Stimulated activated CD4-positive, alpha-beta T cell treated with anti-CD3 and anti-CD28 coated beads, Interleukin-15, amount 100 ng/mL, for 24 hours (primary cell): ENCODE results near the gene KLF13.

Experiments
- DNase-seq: peaks from one replicate; pipeline ENCODE4 v3.0.0-alpha.2; 2020

KLF13 gene

DNA sequence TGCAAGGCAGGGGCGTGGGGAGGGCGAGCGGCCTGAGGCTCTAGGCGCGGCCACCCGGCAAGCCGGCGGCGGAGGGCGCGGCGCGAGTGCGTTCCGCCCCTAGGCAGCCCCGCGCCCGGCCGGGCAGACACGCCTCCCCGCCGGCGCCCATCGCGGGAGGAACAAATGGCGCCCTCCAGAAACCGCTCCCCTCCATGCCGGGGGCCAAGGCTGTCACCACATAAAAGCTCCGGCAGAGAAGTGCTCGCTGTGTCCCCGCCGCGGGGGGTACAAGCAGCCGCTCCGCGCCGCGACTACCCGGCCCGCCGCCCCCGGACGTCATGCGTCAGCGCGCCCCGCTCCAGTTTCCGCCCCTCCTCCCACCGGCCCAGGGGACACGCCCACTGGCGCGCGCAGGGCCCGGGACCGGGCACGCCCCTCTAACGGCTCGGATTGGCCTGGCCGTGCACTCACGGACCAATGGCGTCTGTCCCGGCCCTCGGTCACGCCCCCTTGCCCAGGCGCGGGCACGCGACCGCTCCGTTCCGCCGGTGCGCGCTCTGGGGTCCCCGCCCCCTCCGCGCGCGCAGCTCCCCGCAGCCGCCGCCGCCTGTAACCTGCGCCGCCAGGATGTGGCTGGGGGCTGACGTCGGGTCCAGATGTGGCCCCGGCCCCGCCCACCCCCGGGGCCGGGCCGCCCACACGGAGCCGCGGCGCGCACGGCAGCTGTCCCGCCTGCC is at the start of gene KLF13:
TSS of gene KLF13 (plus strand) at position 680 of the 719 bp plus-strand sequence. CDS start 378 bp downstream, outside the sequence.
- peak; percentile 99 for DNase-seq

DNA sequence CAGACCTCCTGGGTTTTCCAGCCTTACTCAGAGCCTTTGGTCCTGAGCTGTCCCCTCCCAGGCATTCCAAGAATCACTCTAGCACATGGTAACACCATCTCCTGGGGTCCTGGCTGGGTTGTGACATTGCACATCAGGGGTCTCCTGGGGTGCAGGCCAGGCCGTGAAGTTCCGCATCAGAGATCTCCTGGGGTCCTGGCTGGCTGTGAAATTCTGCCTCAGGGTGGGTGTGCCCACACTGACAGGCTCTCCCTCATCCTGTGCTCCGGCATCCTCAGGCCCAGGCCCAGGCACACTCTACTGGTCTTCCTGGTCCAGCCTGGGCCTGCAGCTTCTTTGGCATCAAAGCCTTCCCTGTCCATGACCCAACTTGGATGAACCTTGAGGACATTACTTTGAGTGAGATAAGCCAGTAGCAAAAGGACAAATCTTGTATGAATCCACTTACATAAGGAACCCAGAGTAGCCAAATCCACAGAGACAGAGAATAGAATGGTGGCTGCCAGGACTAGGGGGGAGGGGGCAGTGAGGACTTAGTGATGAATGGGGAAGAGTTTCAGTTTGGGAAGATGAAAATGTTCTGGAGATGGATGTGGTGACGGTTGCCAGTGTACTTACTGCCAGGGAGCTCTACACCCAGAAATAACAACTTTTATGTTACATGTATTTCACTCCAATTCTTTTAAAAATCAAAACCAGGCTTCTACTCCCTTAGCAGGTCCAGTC is 49.1 kb upstream of the KLF13 start:
- no peak for DNase-seq

DNA sequence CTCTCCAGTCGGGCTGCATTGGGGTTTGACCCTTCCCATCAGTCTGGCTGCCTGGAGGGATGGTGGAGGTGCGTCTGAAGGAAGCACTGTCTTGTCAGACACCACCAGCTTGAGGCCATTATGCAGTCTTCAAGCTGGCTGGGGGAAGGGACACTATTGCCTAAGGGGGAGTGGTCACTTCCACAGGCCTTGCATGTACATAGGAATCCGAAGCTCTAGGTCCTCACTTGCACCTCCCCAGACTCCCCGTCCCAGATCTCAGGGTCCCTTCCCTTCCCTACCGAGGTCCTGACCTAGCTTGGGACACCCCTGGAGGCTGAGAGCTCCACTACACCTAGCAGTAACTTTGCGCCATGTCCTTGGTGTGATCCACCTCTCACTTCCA is 48.6 kb upstream of the KLF13 start:
- no peak for DNase-seq

DNA sequence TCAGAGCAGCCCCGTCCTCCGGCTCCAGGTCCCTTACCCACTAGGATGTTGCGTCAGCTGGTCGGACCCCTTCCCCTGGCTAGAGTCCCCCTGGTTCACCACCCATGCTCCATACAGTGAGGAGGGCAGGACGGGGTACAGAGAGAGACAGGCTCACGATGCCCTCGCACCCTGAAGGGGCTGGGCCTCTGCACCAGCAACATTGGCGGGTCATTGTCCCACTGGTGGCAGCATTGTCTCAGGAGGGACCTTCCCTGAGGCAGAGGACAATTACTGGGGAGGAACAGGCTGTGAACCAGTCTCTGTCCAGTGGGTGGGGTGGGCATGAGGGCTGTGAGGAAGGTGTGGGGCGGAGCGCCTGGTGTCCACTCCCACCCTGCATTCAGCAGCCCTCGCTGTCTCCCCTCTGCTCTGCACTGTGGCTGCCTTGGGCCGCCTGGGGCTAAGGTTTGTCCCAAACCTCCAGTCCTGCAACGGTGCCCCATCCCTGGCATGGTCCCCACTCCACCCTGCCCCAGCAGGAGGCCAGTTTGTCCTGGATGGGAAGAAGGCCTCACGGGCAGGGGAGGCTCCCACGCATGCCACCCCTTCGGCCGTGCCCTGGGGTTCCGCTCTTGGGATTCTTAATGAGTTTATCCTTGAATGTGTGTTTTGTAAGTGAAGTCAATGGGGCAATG is 48.0 kb upstream of the KLF13 start:
- no peak for DNase-seq

DNA sequence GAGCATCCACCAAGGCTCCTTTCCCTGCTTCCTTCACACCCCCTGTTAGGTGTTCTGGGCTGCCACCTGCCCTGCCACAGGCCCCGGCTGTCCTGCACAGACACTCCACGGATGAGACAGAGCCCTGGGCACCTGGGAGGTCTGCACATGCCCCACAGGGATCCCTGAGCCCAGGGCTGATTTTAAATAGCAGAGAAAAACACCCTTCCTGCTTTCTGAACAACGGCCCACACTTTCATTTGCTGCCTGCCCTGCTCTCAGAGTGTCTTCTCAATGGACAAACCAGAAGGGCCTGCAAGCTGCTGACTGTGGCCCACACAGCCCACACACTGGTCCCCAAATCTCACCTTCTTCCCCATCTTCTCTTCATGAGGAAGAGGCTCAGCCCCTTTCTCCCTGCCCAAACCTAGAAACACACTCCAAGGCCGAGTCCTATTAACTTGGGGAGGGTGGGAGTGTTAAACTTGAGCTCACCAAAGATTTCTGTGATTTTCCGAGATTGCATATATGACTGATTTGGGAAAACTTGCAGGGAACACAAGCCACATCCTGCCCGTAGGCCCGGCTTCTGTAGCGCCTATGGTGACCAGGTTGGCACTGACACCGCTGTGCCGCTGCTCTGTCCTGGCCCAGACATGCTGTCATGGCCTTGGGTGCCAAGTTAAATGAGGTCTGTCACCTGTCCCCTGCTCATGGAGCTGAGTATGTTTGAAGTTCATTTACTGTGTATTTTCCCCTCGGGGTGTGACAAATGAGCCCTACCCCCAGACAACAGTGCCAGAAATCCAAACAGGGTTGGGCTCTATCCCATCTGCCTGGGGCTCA is 47.2 kb upstream of the KLF13 start:
- DNase-seq, result no peak

DNA sequence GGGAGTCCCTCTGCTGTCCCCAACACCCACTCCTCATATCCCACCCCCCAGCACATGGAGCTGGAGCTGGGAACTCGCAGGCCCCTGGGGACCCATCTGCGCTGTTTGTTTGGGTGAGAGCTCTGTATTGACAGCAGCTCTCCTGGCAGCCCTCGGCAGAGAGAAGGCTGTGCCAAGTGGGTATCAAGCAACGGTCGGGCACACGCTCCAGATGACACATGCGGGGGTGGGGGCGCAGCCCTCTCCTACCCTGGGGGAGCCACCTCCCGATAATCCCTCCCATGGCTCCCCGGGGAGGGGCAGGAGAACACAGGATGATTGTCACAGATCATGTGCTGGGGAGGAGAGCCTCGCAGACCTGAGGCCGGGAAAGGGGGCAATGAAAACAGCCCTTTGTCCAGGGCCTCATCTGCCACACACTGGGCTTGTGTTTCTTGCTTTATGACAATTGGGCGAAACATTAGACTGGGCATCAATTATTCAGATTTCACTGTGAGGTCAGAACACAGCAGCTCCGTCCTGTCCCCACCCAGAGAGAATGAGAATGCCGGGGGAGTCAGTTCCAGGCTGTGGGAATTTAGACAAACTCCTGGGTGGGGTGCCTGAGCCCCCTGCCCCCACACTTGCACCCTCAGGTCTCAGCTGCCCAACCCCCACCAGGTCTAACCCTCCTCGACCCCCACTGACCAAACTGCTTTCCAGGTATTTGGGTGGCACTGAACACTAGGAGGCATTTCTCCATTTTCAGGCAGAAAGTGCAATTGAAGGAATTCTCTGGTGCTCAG is 46.4 kb upstream of the KLF13 start:
- no peak for DNase-seq

DNA sequence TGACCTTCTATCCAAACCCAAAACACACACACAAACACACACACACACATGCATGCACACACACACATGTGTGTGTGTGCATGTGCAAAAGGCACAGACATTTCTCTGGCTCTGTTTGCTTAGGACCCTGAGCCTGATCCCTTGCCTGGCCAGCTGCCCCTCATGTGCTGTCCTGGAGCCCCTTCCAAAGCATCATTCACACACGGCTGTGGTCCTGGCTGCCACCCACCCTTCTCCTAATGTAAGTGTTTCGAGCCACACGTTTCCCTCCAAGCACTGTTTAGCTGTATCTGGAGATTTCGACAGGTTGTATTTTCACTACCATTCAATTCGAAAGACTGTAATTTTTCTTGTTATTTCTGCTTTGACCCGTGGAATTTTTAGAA is 45.8 kb upstream of the KLF13 start:
- DNase-seq, result no peak

DNA sequence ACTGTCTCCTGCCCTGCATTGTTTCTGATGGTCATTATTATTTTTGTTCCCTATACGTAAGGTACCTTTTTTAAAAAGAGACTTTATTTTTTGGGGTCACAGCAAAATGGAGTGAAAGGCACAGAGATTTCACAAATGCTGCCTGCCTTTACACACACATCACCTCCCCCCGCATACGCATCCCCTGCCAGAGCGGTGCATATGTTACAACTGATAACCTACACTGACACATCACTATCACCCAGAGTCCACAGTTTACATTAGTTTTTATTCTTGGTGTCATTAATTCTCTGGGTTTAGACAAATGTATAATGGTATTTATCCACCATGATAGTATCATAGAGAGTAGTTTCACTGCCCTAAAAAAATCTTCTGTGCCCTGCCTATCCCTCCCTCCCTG is 43.6 kb upstream of the KLF13 start:
- no peak for DNase-seq

DNA sequence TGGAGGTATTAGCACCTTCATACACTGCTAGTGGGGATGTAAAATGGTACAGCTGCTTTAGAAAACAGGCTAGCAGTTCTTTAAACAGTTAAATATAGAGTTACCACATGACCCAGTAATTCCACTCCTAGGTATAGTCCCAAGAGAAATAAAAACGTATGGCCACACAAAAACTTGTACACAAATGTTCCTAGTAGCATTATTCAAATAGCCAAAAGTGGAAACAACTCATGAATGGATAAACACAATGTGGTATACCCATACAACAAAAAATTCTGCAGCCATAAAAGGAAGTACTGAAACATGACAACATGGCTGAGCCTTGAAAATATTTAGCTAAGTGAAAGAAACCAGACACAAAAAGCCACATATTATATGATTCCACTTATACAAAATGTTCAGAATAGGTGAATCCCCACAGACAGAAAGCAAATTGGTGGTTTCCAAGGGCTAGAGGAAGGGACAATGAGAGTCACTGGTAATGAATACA is 40.8 kb upstream of the KLF13 start:
- no peak for DNase-seq

DNA sequence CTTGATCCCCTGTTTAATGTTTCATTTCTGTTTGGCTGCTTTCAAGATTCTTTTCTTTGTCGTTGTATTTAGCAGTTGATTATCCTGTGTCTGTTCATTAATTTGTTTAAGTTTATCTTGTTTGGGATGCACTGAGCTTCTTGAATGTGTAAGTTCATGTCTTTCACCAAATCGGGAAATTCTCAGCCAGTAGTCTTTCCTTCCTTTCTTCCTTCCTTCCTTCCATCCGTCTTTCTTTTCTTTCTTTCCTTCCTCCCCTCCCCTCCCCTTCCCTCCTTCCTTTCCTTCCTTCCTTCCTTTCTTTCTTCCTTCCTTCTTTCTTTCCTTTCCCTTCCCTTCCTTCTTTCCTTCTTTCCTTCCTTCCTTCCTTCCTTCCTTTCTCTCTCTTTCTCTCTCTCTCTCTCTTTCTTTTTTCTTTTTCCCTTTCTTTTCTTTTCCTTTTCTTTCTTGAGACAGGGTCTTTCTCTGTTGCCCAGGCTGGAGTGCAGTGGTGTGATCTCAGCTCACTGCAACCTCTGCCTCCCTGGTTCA is 35.5 kb upstream of the KLF13 start:
- no peak for DNase-seq

DNA sequence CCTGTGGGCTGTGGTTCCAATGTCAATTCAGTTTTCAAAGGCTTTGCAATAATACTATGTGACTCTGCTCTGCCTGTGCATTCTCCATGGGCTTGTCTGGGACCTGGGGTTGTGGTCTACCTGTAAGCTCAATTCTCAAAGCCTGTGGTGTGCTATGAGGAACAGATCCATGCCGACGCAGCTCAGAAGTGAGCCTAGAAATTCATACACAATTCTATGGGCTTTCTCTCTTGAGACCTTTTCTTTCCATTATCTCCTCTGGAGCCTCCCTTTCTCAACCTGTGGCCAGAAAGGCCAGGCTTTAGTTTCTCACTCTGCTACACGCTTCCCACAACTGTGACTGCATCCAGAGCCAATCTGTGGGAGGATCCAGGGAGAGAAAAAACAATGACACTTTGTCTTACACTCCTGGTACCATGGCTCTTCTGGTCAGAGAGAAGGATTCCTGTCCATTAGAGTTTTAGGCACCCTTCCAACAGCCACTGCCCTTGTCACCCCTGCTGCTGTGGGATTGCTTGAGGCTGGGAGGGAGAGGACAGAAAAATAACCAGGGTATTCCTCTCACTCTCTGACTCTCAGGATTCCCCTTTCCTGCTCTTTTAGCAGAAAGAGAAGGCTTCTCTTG is 34.1 kb upstream of the KLF13 start:
- no peak for DNase-seq

DNA sequence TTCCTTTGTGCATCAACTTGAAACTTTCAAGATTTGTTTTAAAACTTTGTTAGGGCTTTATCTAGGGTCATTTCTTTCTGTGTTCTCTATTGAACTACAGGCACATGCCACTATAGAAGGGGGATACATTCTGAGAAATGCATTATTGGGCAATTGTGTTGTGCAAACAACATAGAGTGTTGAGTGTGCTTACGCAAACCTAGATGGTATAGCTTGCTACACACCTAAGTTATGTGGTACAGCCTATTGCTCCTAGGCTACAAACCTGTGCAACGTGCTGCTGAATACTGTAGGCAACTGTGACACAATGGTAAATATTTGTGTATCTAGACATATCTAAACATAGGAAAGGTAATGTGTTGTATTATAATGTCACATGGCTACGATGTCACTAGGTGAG is 33.0 kb upstream of the KLF13 start:
- DNase-seq, result no peak

DNA sequence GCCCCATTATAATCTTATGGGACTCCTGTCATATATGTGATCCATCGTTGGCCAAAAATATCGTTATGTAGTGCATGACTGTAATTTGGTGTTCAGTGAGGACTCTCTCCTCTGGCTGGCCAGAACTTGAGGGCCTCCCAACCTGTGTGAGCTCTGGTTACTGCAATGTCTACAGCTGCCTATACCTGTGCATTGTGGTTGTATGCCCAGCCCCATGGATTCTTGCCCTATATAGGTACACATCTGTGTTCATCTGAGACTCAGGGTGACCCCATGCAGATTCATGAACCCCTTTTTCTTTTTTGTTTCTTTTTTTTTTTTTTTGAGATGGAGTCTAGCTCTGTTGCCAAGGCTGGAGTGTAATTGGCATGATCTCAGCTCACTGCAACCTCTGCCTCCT is 32.6 kb upstream of the KLF13 start:
- no peak for DNase-seq

DNA sequence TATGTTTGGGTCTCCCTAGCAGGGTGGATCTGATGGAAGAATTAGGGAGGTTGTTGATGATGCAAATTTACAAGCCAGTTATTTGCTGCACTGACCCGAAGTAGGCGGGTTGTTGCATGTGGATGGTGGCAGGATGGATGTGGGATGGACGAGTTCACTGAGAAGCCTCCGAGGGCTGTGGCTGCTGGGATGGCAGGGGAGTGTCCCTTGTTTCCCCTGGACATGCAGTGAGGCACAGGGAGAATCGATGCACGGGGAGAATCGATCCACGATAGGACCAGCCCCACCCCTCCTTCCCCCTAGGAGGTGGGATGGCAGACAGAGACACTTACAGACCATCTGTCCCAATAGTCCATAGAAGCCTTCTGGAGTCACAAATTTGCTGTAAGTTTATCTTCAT is 31.0 kb upstream of the KLF13 start:
- no peak for DNase-seq

DNA sequence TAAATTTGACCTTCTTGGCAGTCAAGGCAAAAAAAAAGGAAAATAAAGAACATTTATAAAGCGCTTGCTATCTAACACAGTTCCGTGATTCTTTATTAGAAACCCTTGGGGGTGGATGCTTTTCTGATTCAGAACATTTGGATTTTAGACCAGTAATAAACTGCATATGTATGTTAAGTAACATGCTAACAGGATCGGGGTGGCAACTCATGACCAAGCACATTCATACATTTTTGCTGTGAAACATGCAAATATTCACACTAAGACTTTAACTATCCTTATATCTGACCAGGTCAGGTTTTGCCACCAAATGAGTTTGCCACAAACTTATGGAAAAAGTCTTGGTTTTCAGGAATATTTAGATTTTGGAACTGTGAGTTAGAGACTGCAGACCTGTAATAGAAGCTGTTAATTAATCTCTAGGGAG is 30.4 kb upstream of the KLF13 start:
- no peak for DNase-seq

DNA sequence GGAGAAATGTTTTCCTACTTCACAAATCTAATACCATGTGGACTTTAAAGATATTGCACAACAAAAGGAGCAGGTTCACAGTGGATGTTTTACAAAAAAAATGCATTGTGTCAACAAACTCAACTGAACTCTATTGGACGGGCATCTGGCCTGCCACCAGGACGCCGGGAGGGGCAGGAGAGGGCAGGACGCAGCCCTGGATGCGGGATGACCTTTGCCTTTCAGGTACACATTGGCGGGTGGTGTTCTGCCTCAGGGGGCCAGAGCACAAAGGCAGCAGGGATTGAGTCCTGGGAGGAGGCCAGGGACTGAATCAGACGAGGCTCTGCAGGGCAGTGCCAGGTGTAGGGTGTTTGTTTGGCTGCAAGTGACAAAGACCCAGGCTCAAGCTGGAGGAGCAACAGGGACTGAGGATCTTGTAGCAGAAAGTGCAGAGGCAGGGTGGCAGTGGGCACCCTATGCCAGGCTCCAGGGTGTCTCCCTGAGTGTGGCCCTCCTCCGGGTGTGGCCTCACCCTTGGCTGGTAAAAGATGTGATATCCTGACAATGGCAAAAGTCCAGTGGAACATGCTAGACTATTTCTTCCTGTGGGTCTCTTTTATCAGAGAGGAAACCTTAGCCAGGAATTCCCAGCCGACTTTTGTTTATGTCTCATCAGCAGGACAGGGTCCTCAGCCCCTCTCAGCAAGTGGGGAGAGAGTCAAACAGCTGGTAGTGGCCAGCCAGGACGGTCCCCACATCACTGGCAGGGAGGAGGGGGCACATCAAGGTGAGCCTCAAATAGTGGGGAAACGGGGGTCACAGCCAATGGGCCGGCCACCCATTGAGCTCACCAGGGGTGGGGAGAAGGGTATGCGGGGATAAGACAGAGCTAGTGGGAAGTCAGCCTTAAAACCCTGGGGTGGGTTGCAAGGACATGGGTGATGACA is 29.7 kb upstream of the KLF13 start:
- DNase-seq, result no peak

DNA sequence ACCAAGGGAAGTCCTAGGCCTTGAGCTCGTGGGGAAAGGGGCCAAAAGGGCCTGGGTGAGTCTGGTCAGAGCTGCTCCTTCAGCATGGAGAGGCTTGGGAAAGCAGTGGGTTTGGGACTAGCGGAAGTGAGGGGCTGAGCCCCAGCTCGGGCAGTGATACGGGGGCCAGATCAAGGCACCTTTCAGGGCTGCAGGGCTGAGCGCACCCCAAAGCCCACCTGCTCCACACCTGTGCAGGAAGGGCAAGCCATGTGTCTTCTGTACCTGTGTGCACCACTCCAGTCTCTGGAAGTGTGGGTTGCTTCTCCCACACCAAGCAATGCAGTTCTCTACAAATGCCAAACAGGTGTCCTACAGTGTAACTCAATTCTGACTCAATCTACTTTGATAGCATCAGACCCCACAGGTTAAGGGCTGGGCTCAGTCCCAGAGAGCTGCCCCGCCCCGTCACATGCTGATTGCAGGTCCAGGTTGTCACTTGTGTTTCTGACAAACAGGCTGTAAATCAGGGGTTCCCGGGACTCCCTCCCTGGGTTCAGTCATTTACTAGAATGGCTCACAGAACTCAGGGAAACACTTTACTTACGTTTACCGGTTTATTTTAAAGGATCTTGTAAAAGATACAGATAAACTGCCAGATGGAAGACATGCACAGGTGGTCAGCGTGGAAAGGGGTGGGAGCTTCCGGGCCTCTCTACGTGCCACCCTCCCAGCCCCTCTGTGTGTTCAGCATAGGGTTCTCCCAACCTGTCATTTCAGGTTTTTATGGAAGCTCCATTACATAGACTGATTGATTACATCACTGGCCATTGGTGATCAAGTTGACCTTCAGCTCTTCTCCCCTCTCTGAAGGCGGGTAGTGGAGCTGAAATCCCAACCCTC is 28.8 kb upstream of the KLF13 start:
- no peak for DNase-seq

DNA sequence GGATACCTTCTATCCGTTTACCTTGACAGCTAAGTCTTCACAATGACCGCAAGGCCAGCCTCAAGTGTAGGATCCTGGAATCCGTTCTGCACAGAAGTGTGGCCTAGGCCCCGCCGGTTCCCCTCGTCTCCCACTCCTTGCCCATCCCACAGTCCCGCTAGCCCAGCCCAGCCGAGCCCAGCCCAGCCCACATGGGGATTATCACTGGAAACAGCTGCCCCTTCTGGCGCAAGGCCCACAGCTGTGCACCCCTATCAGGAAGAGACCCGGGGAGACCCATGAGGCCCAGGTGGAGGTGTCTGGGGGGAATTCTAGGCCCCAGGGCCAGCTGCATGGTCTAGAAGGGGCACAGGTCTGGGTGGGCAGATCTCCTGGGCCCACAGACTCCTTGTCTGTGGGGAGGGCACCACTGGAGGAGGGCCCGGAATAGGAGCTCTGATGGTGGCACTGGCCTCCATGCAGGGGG is 27.9 kb upstream of the KLF13 start:
- no peak for DNase-seq

DNA sequence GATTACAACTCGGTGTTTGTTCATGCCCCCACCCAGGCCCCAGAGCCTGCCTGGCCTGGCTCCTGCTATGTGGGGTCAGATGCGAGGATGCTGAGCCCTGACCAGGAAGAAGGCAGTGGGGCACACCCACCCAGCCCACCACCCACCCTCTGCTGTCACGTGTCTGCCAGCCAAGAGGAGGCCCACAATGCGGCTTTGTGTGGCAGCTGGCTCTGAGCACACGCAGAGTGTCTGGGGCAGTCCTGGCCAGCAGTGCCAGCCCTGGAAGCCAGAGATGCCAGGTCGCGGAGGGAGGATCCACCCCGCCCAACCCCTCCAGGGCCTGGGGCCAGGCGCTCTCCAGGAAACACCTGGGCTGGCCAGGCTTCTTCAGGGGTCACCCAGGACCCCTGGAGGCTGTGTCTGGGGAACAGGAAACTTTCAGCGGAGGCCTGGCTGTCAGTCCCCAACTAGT is 26.4 kb upstream of the KLF13 start:
- no peak for DNase-seq
